Stomach (tissue), 9 donors: Measurements from ENCODE around the gene TH. TPM values are rescaled to one million over a fixed set of nuclear protein-coding genes. Genes with fewer than 3 reads are reported as not detected.

Experiments used
- DNase-seq, 2 donors: peaks; one replicate each; pipeline versions ENCODE4 v3.0.0 to v3.0.0-alpha.2; 2013 to 2019
- H3K27ac ChIP-seq, 5 donors: fragments of 200-600 bp in 4 of 5; sonication (generic) in 4 of 5; one replicate each; pipeline ENCODE4 v1.5.1; 2013 to 2019; ENCODE audit warnings: mild to moderate bottlenecking in 1 of 5, moderate library complexity in 1 of 5
- H3K27me3 ChIP-seq, 3 donors: fragments of 200-600 bp; sonication (generic); one replicate each; pipeline ENCODE4 v1.5.1; 2017 to 2019; ENCODE audit warnings: mixed run types in 1 of 3
- H3K36me3 ChIP-seq, 4 donors: fragments of 200-600 bp; sonication (generic); 1 replicate in 3 of 4; 2 replicates in 1 of 4; pipeline ENCODE4 v1.5.1; 2016 to 2019
- H3K4me1 ChIP-seq, 4 donors: fragments of 200-600 bp; sonication (generic); one replicate each; pipeline ENCODE4 v1.5.1; 2016 to 2019
- H3K4me3 ChIP-seq, 4 donors: fragments of 200-600 bp; sonication (generic) in 3 of 4; one replicate each; pipeline ENCODE4 v1.5.1; 2016 to 2019; ENCODE audit warnings: mild to moderate bottlenecking in 1 of 4
- H3K9me3 ChIP-seq, 4 donors: fragments of 200-600 bp; sonication (generic); one replicate each; pipeline ENCODE4 v1.5.1; 2016 to 2019
- CTCF ChIP-seq, 7 experiments: fragments of 450-650 bp in 4 of 7; fragments of 200-600 bp in 3 of 7; sonication (generic) in 3 of 7; IDR thresholded peaks; one replicate each; pipeline ENCODE4 v1.5.1; 2016 to 2019; ENCODE audit warnings: antibody characterized with exemption in 7 of 7, control low read depth in 2 of 7, mild to moderate bottlenecking in 1 of 7
- EP300 ChIP-seq: sonication (generic); formaldehyde crosslinking; IDR thresholded peaks from one replicate; pipeline ENCODE4 v1.6.1; 2017; ENCODE audit warnings: antibody characterized with exemption
- POLR2A ChIP-seq, 4 donors: fragments of 450-650 bp; IDR thresholded peaks; one replicate each; pipeline ENCODE4 v1.6.1; 2016; ENCODE audit warnings: antibody characterized with exemption in 4 of 4, control low read depth in 2 of 4, mild to moderate bottlenecking in 1 of 4, moderate library complexity in 1 of 4
- POLR2AphosphoS5 ChIP-seq, 3 donors: sonication (generic); formaldehyde crosslinking; IDR thresholded peaks; one replicate each; pipeline ENCODE4 v1.6.1; 2016; ENCODE audit warnings: antibody characterized with exemption in 3 of 3
- WGBS, 5 donors: extraction: QIAGEN DNeasy Blood & Tissue Kit in 3 of 5; methylation state at CpG; one replicate each; pipeline versions ENCODE4 v1.1.5 to v1.1.7; 2013 to 2018; 5-methylcytosine and 5-hydroxymethylcytosine counted together
- intact Hi-C: fragments of 100-400 bp; cut with DNase I; formaldehyde crosslinking; loops from one replicate; pipeline ENCODE4 v1.15.1; 2023; ENCODE audit warnings: low total_unique reads
- polyA plus RNA-seq, 3 donors: library from polyadenylated mRNA; stranded (reverse); fragments of 200-250 nt; gene quantifications; one replicate each; pipeline ENCODE4 v1.2.3, GENCODE V29; 2013
- total RNA-seq, 5 donors: library from RNA; depleted of rRNA; stranded (reverse); fragments of >200 nt; gene quantifications; one replicate each; pipeline versions ENCODE4 v1.1.0 to v1.2.3, GENCODE V29; 2014 to 2016
- donor health status: healthy with polysubstance abuse.
- donor health status: Bipolar disorder and iron deficiency.
- donor health status: healthy.

The TH gene
- total and polyA plus RNA-seq, 8 donors: 0.13 to 1.7 TPM; not detected in 6

GRCh38 chr11:2164081-2164480, 7.5 kb downstream of the TH start:
- Histone ChIP-seq H3K27me3 (peaks cover 2 to 95% (median 40%) of the 10 kb centered on the region in 3 donors), H3K27ac (no peak overlapping the region), H3K36me3 (no peaks in the 10 kb centered on the region), H3K4me1 (peaks cover 5 to 13% (median 9%) of the 10 kb centered on the region in 4 donors), H3K4me3 (no peak overlapping the region), H3K9me3 (no peaks in the 10 kb centered on the region)
- DNase-seq: no peak
- WGBS, 5 donors: 86 to 95% (median 89%) methylated on average over 12 to 22 of the region's 22 CpGs
- intact Hi-C loops: no loop called here
- no peak for TF ChIP-seq POLR2A (IDR thresholded peaks at IDR 0.05)
- no peak for TF ChIP-seq CTCF (IDR thresholded peaks at IDR 0.05)
- no peak for TF ChIP-seq POLR2AphosphoS5 (IDR thresholded peaks at IDR 0.05)
- TF ChIP-seq EP300: no peak

GRCh38 chr11:2163428-2163978, 8.1 kb downstream of the TH start:
- no peaks in the 10 kb centered on the region for H3K9me3 ChIP-seq
- peaks cover 5 to 13% (median 9%) of the 10 kb centered on the region in 4 donors for H3K4me1 ChIP-seq
- H3K4me3 ChIP-seq: no peak overlapping the region
- H3K36me3 ChIP-seq: no peaks in the 10 kb centered on the region
- WGBS, 5 donors: 61 to 72% (median 64%) methylated on average over 12 of the region's 12 CpGs
- DNase-seq: no peak
- intact Hi-C loops: no loop called here
- TF ChIP-seq POLR2A (IDR thresholded peaks at IDR 0.05) (no peak), EP300 (no peak), POLR2AphosphoS5 (IDR thresholded peaks at IDR 0.05) (no peak), CTCF (IDR thresholded peaks at IDR 0.05) (no peak)
- H3K27ac ChIP-seq: no peak overlapping the region
- H3K27me3 ChIP-seq: peaks cover 2 to 93% (median 37%) of the 10 kb centered on the region in 3 donors

- Histone ChIP-seq H3K9me3 (no peaks in the 10 kb centered on the region), H3K4me3 (no peak within 1 kb of the TSS), H3K27me3 (peaks cover 2 to 82% (median 20%) of the 10 kb centered on the region in 3 donors), H3K4me1 (peaks cover 0 to 2% (median 0%) of the 10 kb centered on the region in 4 donors), H3K36me3 (no peaks in the 10 kb centered on the region), H3K27ac (no peak within 1 kb of the TSS)
- no peak for DNase-seq
- intact Hi-C loops: no loop called here
- TF ChIP-seq POLR2AphosphoS5 (IDR thresholded peaks at IDR 0.05) (no peak), CTCF (IDR thresholded peaks at IDR 0.05) (no peak), EP300 (no peak), POLR2A (IDR thresholded peaks at IDR 0.05) (no peak)
- 71 to 100% (median 80%) methylated on average over 2 to 13 of the region's 13 CpGs for WGBS, 5 donors
Measured at GRCh38 chr11:2160736-2161259, 10.8 kb downstream of the TH start, which contains the start of gene INS. Gene INS (minus strand): TSS chr11:2161209. CDS start chr11:2160971, 238 bp downstream.

- intact Hi-C loops: loop anchor here (10.0 kb wide), 1 partner anchor 505 kb away; no protein-coding TSS in a partner anchor
- Histone ChIP-seq H3K27ac (no peak overlapping the region), H3K27me3 (peaks cover 0 to 80% (median 14%) of the 10 kb centered on the region in 3 donors), H3K36me3 (no peaks in the 10 kb centered on the region), H3K4me1 (no peaks in the 10 kb centered on the region), H3K9me3 (no peaks in the 10 kb centered on the region), H3K4me3 (no peak overlapping the region)
- DNase-seq: no peak
- no peak for TF ChIP-seq POLR2AphosphoS5 (IDR thresholded peaks at IDR 0.05)
- no peak for TF ChIP-seq POLR2A (IDR thresholded peaks at IDR 0.05)
- TF ChIP-seq CTCF (IDR thresholded peaks at IDR 0.05): no peak
- TF ChIP-seq EP300: no peak
- WGBS, 5 donors: 66 to 75% (median 67%) methylated on average over 17 to 36 of the region's 36 CpGs
Measured at GRCh38 chr11:2159536-2160413, 11.8 kb downstream of the TH start.
